H9 (cell line): ENCODE data around the gene KLHDC10. TPM values are rescaled to one million over a fixed set of nuclear protein-coding genes. Genes with fewer than 3 reads are reported as not detected.

Experiments
- DNase-seq: peaks from one replicate; pipeline ENCODE4 v3.0.0-alpha.2; 2017
- H2AFZ ChIP-seq: one replicate; pipeline ENCODE4 v1.6.1; 2013; ENCODE audit warnings: mild to moderate bottlenecking, low read length, control low read depth, moderate library complexity
- H2AK5ac ChIP-seq: 2 replicates; pipeline ENCODE4 v1.6.1; 2013; ENCODE audit warnings: low read length, control low read depth, mixed read lengths; ENCODE audit not compliant: insufficient read length
- H2BK120ac ChIP-seq: one replicate; pipeline ENCODE4 v1.6.1; 2013; ENCODE audit warnings: low read depth, mild to moderate bottlenecking, low read length, control low read depth, inconsistent platforms; ENCODE audit not compliant: poor library complexity, severe bottlenecking
- H2BK12ac ChIP-seq: 2 replicates; pipeline ENCODE4 v1.6.1; 2013; ENCODE audit warnings: low read length, control low read depth, mixed read lengths, low read depth; ENCODE audit not compliant: insufficient read length
- H2BK15ac ChIP-seq: 2 replicates; pipeline ENCODE4 v1.6.1; 2013; ENCODE audit warnings: low read depth, low read length, control low read depth
- H2BK20ac ChIP-seq: one replicate; pipeline ENCODE4 v1.6.1; 2013; ENCODE audit warnings: low read depth, mild to moderate bottlenecking, low read length, control low read depth, inconsistent platforms; ENCODE audit not compliant: poor library complexity, severe bottlenecking
- H2BK5ac ChIP-seq: 2 replicates; pipeline ENCODE4 v1.6.1; 2013; ENCODE audit warnings: low read length, control low read depth, mixed read lengths; ENCODE audit not compliant: insufficient read length
- H3K14ac ChIP-seq: 2 replicates; pipeline ENCODE4 v1.6.1; 2013; ENCODE audit warnings: low read length, control low read depth; ENCODE audit not compliant: insufficient read depth
- H3K18ac ChIP-seq: 2 replicates; pipeline ENCODE4 v1.6.1; 2013; ENCODE audit warnings: low read depth, mild to moderate bottlenecking, mixed read lengths, low read length, control low read depth; ENCODE audit not compliant: insufficient read length
- H3K23ac ChIP-seq: 2 replicates; pipeline ENCODE4 v1.6.1; 2013; ENCODE audit warnings: low read length, control low read depth, mixed read lengths, low read depth; ENCODE audit not compliant: insufficient read length
- H3K23me2 ChIP-seq: 2 replicates; pipeline ENCODE4 v1.6.1; 2013; ENCODE audit warnings: low read depth, mild to moderate bottlenecking, mixed read lengths, low read length, control low read depth; ENCODE audit not compliant: insufficient read length, poor library complexity, severe bottlenecking
- H3K27ac ChIP-seq: 2 replicates; pipeline ENCODE4 v1.5.1; 2013; ENCODE audit warnings: low read length, control low read depth, mixed read lengths, low read depth; ENCODE audit not compliant: insufficient read length
- H3K27me3 ChIP-seq: 2 replicates; pipeline ENCODE4 v1.6.1; 2013; ENCODE audit warnings: low read length, control low read depth, inconsistent platforms; ENCODE audit not compliant: insufficient read depth
- H3K4ac ChIP-seq: 2 replicates; pipeline ENCODE4 v1.6.1; 2013; ENCODE audit warnings: low read depth, mild to moderate bottlenecking, control low read depth, inconsistent platforms, low read length, moderate library complexity
- H3K4me1 ChIP-seq: 2 replicates; pipeline ENCODE4 v1.6.1; 2013; ENCODE audit warnings: low read length, control low read depth, inconsistent platforms; ENCODE audit not compliant: insufficient read depth
- H3K4me2 ChIP-seq: 2 replicates; pipeline ENCODE4 v1.6.1; 2013; ENCODE audit warnings: low read length, control low read depth, mixed read lengths; ENCODE audit not compliant: insufficient read length, insufficient read depth
- H3K56ac ChIP-seq: 2 replicates; pipeline ENCODE4 v1.6.1; 2013; ENCODE audit warnings: low read depth, mild to moderate bottlenecking, mixed read lengths, low read length, control low read depth; ENCODE audit not compliant: insufficient read length
- H3K79me1 ChIP-seq: 2 replicates; pipeline ENCODE4 v1.6.1; 2013; ENCODE audit warnings: low read depth, mild to moderate bottlenecking, moderate library complexity, low read length, control low read depth, inconsistent platforms; ENCODE audit not compliant: insufficient read depth, poor library complexity, severe bottlenecking
- H3K79me2 ChIP-seq: 2 replicates; pipeline ENCODE4 v1.6.1; 2013; ENCODE audit warnings: low read length, control low read depth, inconsistent platforms; ENCODE audit not compliant: insufficient read depth
- H3K9ac ChIP-seq: 2 replicates; pipeline ENCODE4 v1.6.1; 2013; ENCODE audit warnings: low read length, control low read depth, mixed read lengths; ENCODE audit not compliant: insufficient read length; ENCODE audit errors: extremely low read depth
- H3K9me3 ChIP-seq: one replicate; pipeline ENCODE4 v1.6.1; 2013; ENCODE audit warnings: low read depth, low read length, inconsistent platforms; ENCODE audit not compliant: control insufficient read depth
- H3T11ph ChIP-seq: one replicate; pipeline ENCODE4 v1.6.1; 2013; ENCODE audit warnings: mild to moderate bottlenecking, low read length, control low read depth, inconsistent platforms
- H4K20me1 ChIP-seq: one replicate; pipeline ENCODE4 v1.6.1; 2013; ENCODE audit not compliant: control insufficient read depth, insufficient read length, insufficient read depth
- H4K5ac ChIP-seq: 2 replicates; pipeline ENCODE4 v1.6.1; 2013; ENCODE audit warnings: low read depth, mild to moderate bottlenecking, mixed read lengths, low read length, control low read depth; ENCODE audit not compliant: insufficient read length
- H4K8ac ChIP-seq: replicated peaks from 2 replicates; pipeline ENCODE4 v1.6.1; 2013; ENCODE audit warnings: low read length, control low read depth, mixed read lengths, low read depth; ENCODE audit not compliant: insufficient read length
- H4K91ac ChIP-seq: 2 replicates; pipeline ENCODE4 v1.6.1; 2013; ENCODE audit warnings: low read depth, mild to moderate bottlenecking, moderate library complexity, mixed read lengths, low read length, control low read depth; ENCODE audit not compliant: insufficient read length
- H3K27ac Mint-ChIP-seq, 3 experiments: 2 replicates in 2 of 3; 3 replicates in 1 of 3; pipeline ENCODE4 v1.8.0; 2020 to 2021; ENCODE audit warnings: mixed read lengths in 3 of 3, mild to moderate bottlenecking in 1 of 3, moderate library complexity in 1 of 3
- H3K27me3 Mint-ChIP-seq: 2 replicates; pipeline ENCODE4 v1.8.0; 2021; ENCODE audit warnings: low read depth, mild to moderate bottlenecking, moderate library complexity, mixed read lengths
- H3K36me3 Mint-ChIP-seq, 3 experiments: 2 replicates in 2 of 3; 3 replicates in 1 of 3; pipeline ENCODE4 v1.8.0; 2020 to 2021; ENCODE audit warnings: low read depth in 3 of 3, mixed read lengths in 3 of 3; ENCODE audit not compliant: insufficient read depth in 1 of 3
- H3K4me1 Mint-ChIP-seq, 2 experiments: 2 replicates each; pipeline ENCODE4 v1.8.0; 2020; ENCODE audit warnings: mixed read lengths in 2 of 2
- H3K4me3 Mint-ChIP-seq, 2 experiments: 2 replicates in 1 of 2; 3 replicates in 1 of 2; pipeline ENCODE4 v1.8.0; 2020 to 2021; ENCODE audit warnings: mild to moderate bottlenecking in 2 of 2, mixed read lengths in 2 of 2, moderate library complexity in 1 of 2
- H3K9me3 Mint-ChIP-seq, 2 experiments: 2 replicates in 1 of 2; 3 replicates in 1 of 2; pipeline ENCODE4 v1.8.0; 2020; ENCODE audit warnings: mild to moderate bottlenecking in 2 of 2, mixed read lengths in 2 of 2, moderate library complexity in 1 of 2
- CTCF ChIP-seq: fragments of 200-600 bp; sonication (generic); conservative IDR thresholded peaks from 3 replicates; pipeline ENCODE4 v1.8.0; 2021; ENCODE audit warnings: antibody characterized with exemption, mild to moderate bottlenecking
- WGBS: extraction: QIAGEN DNeasy Blood & Tissue Kit; methylation state at CpG from one replicate; pipeline ENCODE4 v1.1.7; 2013; ENCODE audit warnings: missing lambda C conversion rate, low lambda C conversion rate, mixed read lengths; ENCODE audit not compliant: insufficient read length; ENCODE audit errors: extremely low coverage; 5-methylcytosine and 5-hydroxymethylcytosine counted together
- total RNA-seq: library from RNA; stranded (reverse); gene quantifications from 2 replicates; pipeline ENCODE4 v1.2.1, GENCODE V29; 2021

Gene KLHDC10
- total RNA-seq, 1 experiment from 2014 or later = 17.3 TPM

- H2BK5ac ChIP-seq = no peak overlapping the region
- no peak overlapping the region for H3K14ac ChIP-seq
- Mint-ChIP-seq H3K9me3 (peaks cover 4 to 7% of the 10 kb centered on the region in 2 experiments; a peak in 4 of 5 replicates), H3K4me3 (no peak overlapping the region), H3K36me3 (peaks cover 4 to 5% (median 4%) of the 10 kb centered on the region in 3 experiments; a peak in 5 of 7 replicates), H3K4me1 (no peaks in the 10 kb centered on the region), H3K27me3 (no peaks in the 10 kb centered on the region; the same call in 1 of the 2 replicates), H3K27ac (no peak overlapping the region)
- H3K4me1 ChIP-seq = no peaks in the 10 kb centered on the region; the same call in 1 of the 2 replicates
- no CpG with 5 or more reads among the region's 2 CpGs for WGBS
- H3K56ac ChIP-seq = no peak overlapping the region
- no peak overlapping the region for H3K4me2 ChIP-seq
- no peaks in the 10 kb centered on the region for H4K20me1 ChIP-seq
- no peak overlapping the region for H2AFZ ChIP-seq
- H3K18ac ChIP-seq = no peak overlapping the region
- H3K23ac ChIP-seq = no peak overlapping the region
- no peaks in the 10 kb centered on the region for H3K23me2 ChIP-seq
- no peak overlapping the region for H4K91ac ChIP-seq
- no peak overlapping the region for H4K5ac ChIP-seq
- no peak overlapping the region for H3T11ph ChIP-seq
- no peak overlapping the region for H4K8ac ChIP-seq
- no peaks in the 10 kb centered on the region for H3K27me3 ChIP-seq
- H3K9me3 ChIP-seq = no peaks in the 10 kb centered on the region
- no peak overlapping the region for H2AK5ac ChIP-seq
- H2BK12ac ChIP-seq = no peak overlapping the region
- TF ChIP-seq CTCF = no peak
- H2BK15ac ChIP-seq = no peak overlapping the region
- no peak overlapping the region for H3K4ac ChIP-seq
- no peaks in the 10 kb centered on the region for H3K79me1 ChIP-seq
- no peaks in the 10 kb centered on the region for H3K79me2 ChIP-seq
- no peak overlapping the region for H3K9ac ChIP-seq
- H3K27ac ChIP-seq = no peak overlapping the region
- no peak for DNase-seq
- no peak overlapping the region for H2BK20ac ChIP-seq
- no peak overlapping the region for H2BK120ac ChIP-seq
Observed at GRCh38 chr7:130112093-130112492, 41.8 kb downstream of the KLHDC10 start.
